Transverse colon (tissue), 4 donors: ENCODE measurements around the gene LPAR2.

ENCODE experiments used
- CTCF ChIP-seq, 5 experiments: fragments of 200-600 bp in 3 of 5; fragments of 450-650 bp in 2 of 5; sonication (generic) in 3 of 5; IDR thresholded peaks; 1 replicate in 2 of 5; 2 replicates in 3 of 5; pipeline ENCODE4 v1.5.1; 2016 to 2017; ENCODE audit warnings: antibody characterized with exemption in 5 of 5, inconsistent platforms in 3 of 5, mild to moderate bottlenecking in 2 of 5, moderate library complexity in 1 of 5
- POLR2A ChIP-seq: fragments of 450-650 bp; IDR thresholded peaks from one replicate; pipeline ENCODE4 v1.6.1; 2016; ENCODE audit warnings: antibody characterized with exemption, mild to moderate bottlenecking, moderate library complexity
- POLR2AphosphoS5 ChIP-seq, 3 donors: sonication (generic); formaldehyde crosslinking; IDR thresholded peaks; one replicate each; pipeline ENCODE4 v1.6.1; 2016; ENCODE audit warnings: antibody characterized with exemption in 3 of 3

DNA sequence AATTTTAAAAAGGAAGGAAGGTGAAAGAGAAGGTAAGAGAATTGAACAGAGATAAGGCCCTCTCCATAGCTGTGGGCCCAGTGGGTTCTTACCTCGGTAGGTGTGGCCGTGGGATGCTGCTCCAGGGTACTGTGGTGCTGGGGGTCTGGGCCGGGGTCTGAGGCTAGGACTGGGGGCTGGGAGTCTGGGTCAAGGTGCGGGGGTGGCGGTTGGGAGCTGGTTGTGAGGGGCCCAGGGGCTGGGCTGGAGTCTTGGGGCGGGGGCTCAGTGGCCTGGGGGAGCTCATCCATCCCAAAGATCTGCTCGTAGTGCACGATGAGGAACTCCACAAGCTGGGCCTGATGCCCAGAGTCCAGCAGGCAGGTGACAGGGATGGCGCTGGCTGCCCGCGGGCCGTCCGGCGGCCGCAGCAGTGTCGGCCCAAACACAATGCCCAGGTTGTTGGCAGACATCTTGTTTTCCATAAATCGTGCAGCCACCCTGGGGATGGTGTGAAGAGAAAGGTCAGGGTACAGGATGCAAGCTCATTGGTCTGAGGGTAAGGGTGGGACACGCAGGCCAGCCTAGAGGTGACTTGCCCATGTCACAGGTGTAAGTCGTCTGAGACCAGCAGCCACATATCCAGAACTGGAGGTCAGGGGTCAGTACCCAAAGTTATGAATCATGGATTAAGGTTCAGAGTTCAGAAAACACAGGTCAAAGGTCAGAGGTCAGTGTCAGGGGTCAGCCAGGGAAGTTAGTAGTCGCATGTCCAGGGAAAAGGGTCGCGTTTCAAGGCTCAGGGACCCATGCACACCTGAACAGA is 5.9 kb upstream of the LPAR2 start:
- TF ChIP-seq CTCF (IDR thresholded peaks at IDR 0.05) (no peak), POLR2A (no peak), POLR2AphosphoS5 (IDR thresholded peaks at IDR 0.05) (no peak)
